Measurements from ENCODE around the gene EIF1B. TPM values are rescaled to one million over a fixed set of nuclear protein-coding genes. Genes with fewer than 3 reads are reported as not detected.

EIF1B gene
- total and polyA plus RNA-seq, 2 of the 13 experiments (the other 11 are each of a cell fraction or from before 2014, with no cell fraction given), result 12.7 to 29.1 TPM

GRCh38 chr3:40304352-40304751 lies 5.2 kb upstream of the EIF1B start:
- H3K36me3 ChIP-seq (replicated peaks in 1 of 2; ENCODE audit: control insufficient read depth in 1 of 2, insufficient read depth in 2 of 2, low read length in 2 of 2), result no peaks in the 10 kb centered on the region
- no peak for FAIRE-seq
- no peaks in the 10 kb centered on the region for H4K20me1 ChIP-seq (ENCODE audit: insufficient read depth, low read length)
- no peaks in the 10 kb centered on the region for H3K79me2 ChIP-seq (ENCODE audit: insufficient read depth, low read length)
- no peak overlapping the region for H3K4me2 ChIP-seq (ENCODE audit: low read depth, low read length)
- CTCF ChIA-PET (ENCODE audit: low intra/inter-chr PET ratio, low total read pairs), result no interaction called here
- intact Hi-C loops (cut with micrococcal nuclease; ENCODE audit: unreplicated experiment), result no loop called here
- no peak overlapping the region for H3K4me3 ChIP-seq (replicated peaks in 1 of 3; ENCODE audit: insufficient read depth in 1 of 3, low read depth in 2 of 3, low read length in 3 of 3)
- H3K9me3 ChIP-seq (ENCODE audit: low read length), result no peaks in the 10 kb centered on the region
- DNase-seq (ENCODE audit: low spot score), result no peak
- ATAC-seq, result no peak
- no peak overlapping the region for H3K9ac ChIP-seq (ENCODE audit: insufficient read depth, low read depth, low read length)
- no peaks in the 10 kb centered on the region for H3K27me3 ChIP-seq (ENCODE audit: control insufficient read depth in 1 of 2, insufficient read depth in 2 of 2, low read length in 2 of 2)
- BruUV-seq (replicated peaks), result no TSS peak
- no peak overlapping the region for H3K27ac ChIP-seq (ENCODE audit: extremely low read length, insufficient read depth, low read length)
- peaks cover 12% of the 10 kb centered on the region for H3K4me1 ChIP-seq (ENCODE audit: insufficient read depth, low read length)
- POLR2A ChIA-PET, result no interaction called here
- no peak overlapping the region for H2AFZ ChIP-seq (ENCODE audit: low read length)
- WGBS (ENCODE audit: low lambda C conversion rate), result 75% methylated on average over 2 of the region's 2 CpGs
- in situ Hi-C loops (cut with HindIII; ENCODE audit: extremely low pct_ligation_motif_present, low pct_unique_long_range_greater_than_20kb), result no loop called here
- TF ChIP-seq ZEB1 (IDR thresholded peaks at IDR 0.05; ENCODE audit: insufficient replicate concordance, low read depth) (no peak), ZBTB25 (CRISPR knock-in tag; IDR thresholded peaks at IDR 0.05) (no peak), ZNF646 (CRISPR knock-in tag; IDR thresholded peaks at IDR 0.05) (no peak), ZNF512 (CRISPR knock-in tag; IDR thresholded peaks at IDR 0.05) (no peak), THRA (CRISPR knock-in tag; IDR thresholded peaks at IDR 0.05; ENCODE audit: borderline replicate concordance) (no peak), ZSCAN12 (CRISPR knock-in tag; IDR thresholded peaks at IDR 0.05) (no peak), ZSCAN25 (CRISPR knock-in tag; IDR thresholded peaks at IDR 0.05) (no peak), GRHL1 (CRISPR knock-in tag; conservative IDR thresholded peaks at IDR 0.05) (no peak), ZBTB14 (CRISPR knock-in tag; IDR thresholded peaks at IDR 0.05) (no peak), SUZ12 (IDR thresholded peaks at IDR 0.05; ENCODE audit: low read depth, low read length) (no peak), NCOA2 (CRISPR knock-in tag; IDR thresholded peaks at IDR 0.05) (no peak)

Measured in HepG2 (cell line).